Measurements from ENCODE around the gene JPH4.

GRCh38 chr14:23520899-23521533 is 57.6 kb downstream of the JPH4 start:
- TF ChIP-seq EZH2phosphoT487 (IDR thresholded peaks at IDR 0.05; ENCODE audit: insufficient read depth, low read depth): no peak
- TF ChIP-seq EZH2 (IDR thresholded peaks at IDR 0.05; ENCODE audit: insufficient read depth, poor library complexity, severe bottlenecking): no peak
